Lung (tissue), 12 donors: Measurements from ENCODE around the gene TTI1. TPM values are rescaled to one million over a fixed set of nuclear protein-coding genes. Genes with fewer than 3 reads are reported as not detected.
"Not testable (repeated sequence)": the region's sequence is repeated elsewhere in the genome, so short reads cannot be mapped to it uniquely, and the experiment has no call there.

Source experiments
- ATAC-seq: fragments of 200-7000 bp; cut with Tn5 transposase; one replicate; pipeline ENCODE4 v1.9.1; 2020; ENCODE audit warnings: moderate number of reproducible peaks; ENCODE audit not compliant: insufficient read depth, low FRiP score
- DNase-seq, 3 donors: peaks; one replicate each; pipeline ENCODE4 v3.0.0-alpha.2; 2013 to 2017
- H3K27ac ChIP-seq, 2 donors: one replicate each; pipeline ENCODE4 v1.5.1; 2013; ENCODE audit warnings: mild to moderate bottlenecking in 2 of 2, moderate library complexity in 2 of 2, control low read depth in 1 of 2, inconsistent platforms in 1 of 2, low read depth in 1 of 2, low read length in 1 of 2
- H3K27me3 ChIP-seq, 3 donors: one replicate each; pipeline ENCODE4 v1.5.1; 2013; ENCODE audit warnings: low read length in 2 of 3; ENCODE audit not compliant: control insufficient read depth in 3 of 3, insufficient read depth in 3 of 3
- H3K36me3 ChIP-seq, 4 donors: one replicate each; pipeline ENCODE4 v1.5.1; 2013; ENCODE audit warnings: low read length in 4 of 4, mild to moderate bottlenecking in 1 of 4, moderate library complexity in 1 of 4; ENCODE audit not compliant: control insufficient read depth in 4 of 4, insufficient read depth in 4 of 4
- H3K4me1 ChIP-seq, 5 donors: one replicate each; pipeline ENCODE4 v1.5.1; 2013; ENCODE audit warnings: low read length in 5 of 5, mild to moderate bottlenecking in 2 of 5, moderate library complexity in 1 of 5; ENCODE audit not compliant: control insufficient read depth in 5 of 5, insufficient read depth in 5 of 5
- H3K4me3 ChIP-seq: one replicate; pipeline ENCODE4 v1.5.1; 2013; ENCODE audit warnings: mild to moderate bottlenecking, control low read depth, moderate library complexity
- H3K9ac ChIP-seq, 2 donors: one replicate each; pipeline ENCODE4 v1.5.1; 2013; ENCODE audit warnings: low read length in 2 of 2, control low read depth in 1 of 2; ENCODE audit not compliant: insufficient read depth in 1 of 2
- H3K9me3 ChIP-seq, 4 donors: one replicate each; pipeline ENCODE4 v1.5.1; 2013; ENCODE audit warnings: low read length in 3 of 4, mild to moderate bottlenecking in 1 of 4, moderate library complexity in 1 of 4; ENCODE audit not compliant: control insufficient read depth in 4 of 4, insufficient read depth in 3 of 4
- CTCF ChIP-seq: IDR thresholded peaks from 2 replicates; pipeline ENCODE4 v1.5.1; 2012; ENCODE audit warnings: mild to moderate bottlenecking; ENCODE audit errors: control extremely low read depth, extremely low read depth
- WGBS, 2 donors: extraction: QIAGEN DNeasy Blood & Tissue Kit; methylation state at CpG; one replicate each; pipeline ENCODE4 v1.1.7; 2013; 5-methylcytosine and 5-hydroxymethylcytosine counted together
- polyA plus RNA-seq, 2 donors: library from polyadenylated mRNA; stranded (reverse); fragments of 200-250 nt; gene quantifications; one replicate each; pipeline ENCODE4 v1.2.1, GENCODE V29; 2013
- total RNA-seq, 2 donors: library from RNA; depleted of rRNA in 1 of 2; stranded (reverse); fragments of >200 nt in 1 of 2; gene quantifications; one replicate each; pipeline ENCODE4 v1.2.1, GENCODE V29; 2014 to 2021
- donor health status: control.
- donor health status: control.
- donor health status: Bipolar disorder and iron deficiency.
- donor health status: healthy.
- donor health status: DM: yes; HTN: yes; CAD: no.

TTI1 gene
- total and polyA plus RNA-seq, 4 donors = 6.7 to 33.8 (median 15.5) TPM

- peaks cover 27 to 41% (median 32%) of the 10 kb centered on the region in 4 donors for H3K36me3 ChIP-seq
- WGBS, 2 donors = 96 to 97% methylated on average over 8 of the region's 8 CpGs
Observed at GRCh38 chr20:38012332-38012731, 20.9 kb downstream of the TTI1 start.

DNA sequence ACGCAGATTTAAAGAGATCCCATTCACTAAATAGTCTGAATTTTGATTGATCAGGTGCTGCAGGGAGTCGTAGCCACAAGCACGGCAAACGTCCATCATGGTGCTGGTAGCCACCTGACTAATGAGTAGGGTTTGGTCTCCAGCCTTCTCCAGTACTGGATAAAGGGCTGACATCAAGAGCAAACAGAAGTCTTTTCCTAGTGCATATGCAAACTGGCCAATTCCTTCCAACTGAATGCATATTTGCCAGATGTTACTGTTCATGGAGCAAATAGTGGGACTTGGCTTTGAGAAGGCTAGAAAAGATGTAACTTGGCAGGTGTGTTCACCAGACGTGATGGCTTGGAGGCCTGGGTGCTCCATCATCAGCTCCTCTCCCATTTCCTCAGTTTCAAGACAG is 21.6 kb downstream of the TTI1 start:
- peaks cover 26 to 35% (median 28%) of the 10 kb centered on the region in 4 donors for H3K36me3 ChIP-seq

More at GRCh38 chr20:38012332-38012731, 20.9 kb downstream of the TTI1 start:
- DNase-seq (no peak), ATAC-seq (no peak)
- Histone ChIP-seq H3K4me1 (no peaks in the 10 kb centered on the region), H3K4me3 (no peak overlapping the region), H3K9ac (no peak overlapping the region), H3K27me3 (no peaks in the 10 kb centered on the region), H3K9me3 (peaks cover 0 to under 1% (median 0%) of the 10 kb centered on the region in 4 donors), H3K27ac (no peak overlapping the region)
- TF ChIP-seq CTCF = no peak

DNA sequence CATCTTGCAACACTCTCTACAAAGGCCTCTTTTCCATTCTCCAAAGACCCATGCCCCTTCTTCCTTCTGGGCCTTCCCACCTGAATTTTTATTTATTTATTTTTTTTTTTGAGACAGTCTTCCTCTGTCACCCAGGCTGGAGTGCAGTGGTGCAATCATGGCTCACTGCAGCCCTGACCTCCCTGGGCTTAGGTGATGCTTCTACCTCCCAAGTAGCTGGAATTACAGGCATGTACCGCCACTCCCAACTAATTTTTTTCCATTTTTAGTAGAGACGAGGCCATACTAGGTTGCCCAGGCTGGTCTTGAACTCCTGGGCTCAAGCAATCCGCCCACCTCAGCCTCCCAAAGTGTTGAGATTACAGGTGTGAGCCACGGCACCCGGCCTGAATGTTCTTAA is 23.8 kb downstream of the TTI1 start:
- not testable (repeated sequence) for H3K4me1 ChIP-seq, DNase-seq, H3K9me3 ChIP-seq, H3K27ac ChIP-seq, H3K27me3 ChIP-seq, H3K4me3 ChIP-seq, H3K9ac ChIP-seq, ATAC-seq
- peaks cover 19 to 34% (median 28%) of the 10 kb centered on the region in 4 donors for H3K36me3 ChIP-seq
- WGBS, 2 donors = 95 to 98% methylated on average over 5 of the region's 5 CpGs

More for the DNA sequence above, 21.6 kb downstream of the TTI1 start:
- Histone ChIP-seq H3K27me3 (no peaks in the 10 kb centered on the region), H3K27ac (no peak overlapping the region), H3K4me3 (no peak overlapping the region), H3K4me1 (no peaks in the 10 kb centered on the region), H3K9me3 (no peaks in the 10 kb centered on the region), H3K9ac (no peak overlapping the region)
- no peak for TF ChIP-seq CTCF
- DNase-seq (no peak), ATAC-seq (no peak)
- WGBS, 2 donors = 94 to 96% methylated on average over 5 of the region's 5 CpGs

GRCh38 chr20:38008233-38008944 is 24.9 kb downstream of the TTI1 start:
- no peaks in the 10 kb centered on the region for H3K4me1 ChIP-seq
- no peak for TF ChIP-seq CTCF
- WGBS, 2 donors = 97% methylated on average over 5 of the region's 5 CpGs
- H3K36me3 ChIP-seq = peaks cover 19 to 31% (median 23%) of the 10 kb centered on the region in 4 donors
- DNase-seq (no peak), ATAC-seq (no peak)
- H3K9ac ChIP-seq = no peak overlapping the region
- no peak overlapping the region for H3K27ac ChIP-seq
- H3K4me3 ChIP-seq = no peak overlapping the region
- H3K27me3 ChIP-seq = no peaks in the 10 kb centered on the region
- H3K9me3 ChIP-seq = no peaks in the 10 kb centered on the region
